Lung (tissue), 12 donors: Measurements from ENCODE around the gene DOP1B. TPM values are rescaled to one million over a fixed set of nuclear protein-coding genes. Genes with fewer than 3 reads are reported as not detected.

Experiments used
- ATAC-seq: fragments of 200-7000 bp; cut with Tn5 transposase; one replicate; pipeline ENCODE4 v1.9.1; 2020; ENCODE audit warnings: moderate number of reproducible peaks; ENCODE audit not compliant: insufficient read depth, low FRiP score
- DNase-seq, 3 donors: peaks; one replicate each; pipeline ENCODE4 v3.0.0-alpha.2; 2013 to 2017
- H3K27ac ChIP-seq, 2 donors: one replicate each; pipeline ENCODE4 v1.5.1; 2013; ENCODE audit warnings: mild to moderate bottlenecking in 2 of 2, moderate library complexity in 2 of 2, control low read depth in 1 of 2, inconsistent platforms in 1 of 2, low read depth in 1 of 2, low read length in 1 of 2
- H3K27me3 ChIP-seq, 3 donors: one replicate each; pipeline ENCODE4 v1.5.1; 2013; ENCODE audit warnings: low read length in 2 of 3; ENCODE audit not compliant: control insufficient read depth in 3 of 3, insufficient read depth in 3 of 3
- H3K36me3 ChIP-seq, 4 donors: one replicate each; pipeline ENCODE4 v1.5.1; 2013; ENCODE audit warnings: low read length in 4 of 4, mild to moderate bottlenecking in 1 of 4, moderate library complexity in 1 of 4; ENCODE audit not compliant: control insufficient read depth in 4 of 4, insufficient read depth in 4 of 4
- H3K4me1 ChIP-seq, 5 donors: one replicate each; pipeline ENCODE4 v1.5.1; 2013; ENCODE audit warnings: low read length in 5 of 5, mild to moderate bottlenecking in 2 of 5, moderate library complexity in 1 of 5; ENCODE audit not compliant: control insufficient read depth in 5 of 5, insufficient read depth in 5 of 5
- H3K4me3 ChIP-seq: one replicate; pipeline ENCODE4 v1.5.1; 2013; ENCODE audit warnings: mild to moderate bottlenecking, control low read depth, moderate library complexity
- H3K9ac ChIP-seq, 2 donors: one replicate each; pipeline ENCODE4 v1.5.1; 2013; ENCODE audit warnings: low read length in 2 of 2, control low read depth in 1 of 2; ENCODE audit not compliant: insufficient read depth in 1 of 2
- H3K9me3 ChIP-seq, 4 donors: one replicate each; pipeline ENCODE4 v1.5.1; 2013; ENCODE audit warnings: low read length in 3 of 4, mild to moderate bottlenecking in 1 of 4, moderate library complexity in 1 of 4; ENCODE audit not compliant: control insufficient read depth in 4 of 4, insufficient read depth in 3 of 4
- CTCF ChIP-seq: IDR thresholded peaks from 2 replicates; pipeline ENCODE4 v1.5.1; 2012; ENCODE audit warnings: mild to moderate bottlenecking; ENCODE audit errors: control extremely low read depth, extremely low read depth
- WGBS, 2 donors: extraction: QIAGEN DNeasy Blood & Tissue Kit; methylation state at CpG; one replicate each; pipeline ENCODE4 v1.1.7; 2013; 5-methylcytosine and 5-hydroxymethylcytosine counted together
- polyA plus RNA-seq, 2 donors: library from polyadenylated mRNA; stranded (reverse); fragments of 200-250 nt; gene quantifications; one replicate each; pipeline ENCODE4 v1.2.1, GENCODE V29; 2013
- total RNA-seq, 2 donors: library from RNA; depleted of rRNA in 1 of 2; stranded (reverse); fragments of >200 nt in 1 of 2; gene quantifications; one replicate each; pipeline ENCODE4 v1.2.1, GENCODE V29; 2014 to 2021
- donor health status: control.
- donor health status: control.
- donor health status: Bipolar disorder and iron deficiency.
- donor health status: healthy.
- donor health status: DM: yes; HTN: yes; CAD: no.

The DOP1B gene
- total and polyA plus RNA-seq, 4 donors, result 5.2 to 23.7 (median 11.2) TPM

GRCh38 chr21:36117286-36117741, 39.3 kb upstream of the DOP1B start:
- Histone ChIP-seq H3K27ac (peak overlapping the region in 1 of 2 donors; percentile 77), H3K9ac (no peak overlapping the region), H3K9me3 (no peaks in the 10 kb centered on the region), H3K4me1 (peaks cover 0 to 8% (median 4%) of the 10 kb centered on the region in 5 donors), H3K36me3 (no peaks in the 10 kb centered on the region), H3K4me3 (no peak overlapping the region), H3K27me3 (no peaks in the 10 kb centered on the region)
- 54 to 57% methylated on average over 2 of the region's 2 CpGs for WGBS, 2 donors
- ATAC-seq (no peak), DNase-seq (peak in 1 of 3 donors; percentile 29)
- no peak for TF ChIP-seq CTCF

GRCh38 chr21:36120304-36120888, 36.2 kb upstream of the DOP1B start:
- Histone ChIP-seq H3K27me3 (no peaks in the 10 kb centered on the region), H3K9me3 (no peaks in the 10 kb centered on the region), H3K36me3 (no peaks in the 10 kb centered on the region), H3K9ac (no peak overlapping the region), H3K4me1 (peaks cover 0 to 6% (median 3%) of the 10 kb centered on the region in 5 donors), H3K27ac (no peak overlapping the region), H3K4me3 (no peak overlapping the region)
- WGBS, 2 donors, result 82 to 85% methylated on average over 7 of the region's 7 CpGs
- ATAC-seq (no peak), DNase-seq (peak; percentile 81 to 89 (median 83))
- no peak for TF ChIP-seq CTCF

- no peak overlapping the region for H3K9ac ChIP-seq
- no peak overlapping the region for H3K4me3 ChIP-seq
- DNase-seq (no peak), ATAC-seq (no peak)
- WGBS, 2 donors, result 63 to 71% methylated on average over 4 of the region's 4 CpGs
- no peak overlapping the region for H3K27ac ChIP-seq
- H3K9me3 ChIP-seq, result no peaks in the 10 kb centered on the region
- TF ChIP-seq CTCF, result no peak
- no peaks in the 10 kb centered on the region for H3K27me3 ChIP-seq
- peaks cover 0 to 6% (median 4%) of the 10 kb centered on the region in 5 donors for H3K4me1 ChIP-seq
- H3K36me3 ChIP-seq, result no peaks in the 10 kb centered on the region
These were observed 33.6 kb upstream of the DOP1B start for GRCh38 chr21:36122977-36123376.

GRCh38 chr21:36124395-36124794, 32.2 kb upstream of the DOP1B start:
- ATAC-seq (no peak), DNase-seq (no peak)
- H3K27ac ChIP-seq, result no peak overlapping the region
- peaks cover 0 to 6% (median 4%) of the 10 kb centered on the region in 5 donors for H3K4me1 ChIP-seq
- H3K4me3 ChIP-seq, result no peak overlapping the region
- 63 to 84% methylated on average over 2 of the region's 2 CpGs for WGBS, 2 donors
- TF ChIP-seq CTCF, result no peak
- no peaks in the 10 kb centered on the region for H3K27me3 ChIP-seq
- no peak overlapping the region for H3K9ac ChIP-seq
- no peaks in the 10 kb centered on the region for H3K36me3 ChIP-seq
- H3K9me3 ChIP-seq, result no peaks in the 10 kb centered on the region
